Measurements from ENCODE around the gene TERT.

GRCh38 chr5:1272201-1272600, 22.7 kb downstream of the TERT start:
- TF ChIP-seq POLR2A (IDR thresholded peaks at IDR 0.05), result no peak
- no peak for TF ChIP-seq CTCF (IDR thresholded peaks at IDR 0.05)
- no peak for TF ChIP-seq POLR2AphosphoS5 (IDR thresholded peaks at IDR 0.05)
- no peak for TF ChIP-seq EP300 (IDR thresholded peaks at IDR 0.05)
